Measurements from ENCODE around the gene ZNF362. TPM values are rescaled to one million over a fixed set of nuclear protein-coding genes. Genes with fewer than 3 reads are reported as not detected.

ZNF362 gene
- total RNA-seq, 1 experiment from 2014 or later = 11.1 TPM

DNA sequence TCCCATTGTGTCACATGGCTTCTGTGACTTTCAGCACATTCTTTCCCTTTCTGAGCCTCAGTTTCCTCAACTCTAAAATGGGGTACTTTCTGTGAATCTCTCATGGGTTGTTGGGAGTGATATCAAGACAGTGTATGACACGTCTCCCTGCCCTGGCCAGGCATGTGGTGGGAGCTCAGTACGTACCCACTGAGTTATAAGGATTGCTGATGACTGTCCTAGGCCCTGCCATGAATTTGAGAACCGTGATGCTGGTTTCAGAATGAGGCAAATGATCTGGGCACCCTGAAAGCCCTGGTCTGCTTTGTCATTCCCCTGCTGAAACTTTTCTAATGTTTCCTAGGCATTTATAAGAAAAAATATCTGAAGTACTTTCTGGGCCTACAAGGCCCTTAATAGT, 3.6 kb downstream of the ZNF362 start:
- Histone ChIP-seq H3K9ac (ENCODE audit: low read length) (no peak overlapping the region), H3K27me3 (ENCODE audit: insufficient read depth, low read length) (no peaks in the 10 kb centered on the region), H3K9me2 (ENCODE audit: insufficient read depth) (no peaks in the 10 kb centered on the region), H3K9me3 (ENCODE audit: control insufficient read depth in 1 of 2, insufficient read depth in 1 of 2, low read depth in 1 of 2, low read length in 2 of 2) (no peaks in the 10 kb centered on the region), H3K4me3 (replicated peaks in 1 of 2; ENCODE audit: low read depth in 1 of 2, low read length in 2 of 2) (no peak overlapping the region), H3K79me2 (ENCODE audit: insufficient read depth, low read length) (0 out of 2 replicates have a peak, but pooled peaks cover 4% of the 10 kb centered on the region), H3K36me3 (ENCODE audit: control insufficient read depth in 1 of 2, insufficient read depth in 2 of 2, low read length in 2 of 2) (no peaks in the 10 kb centered on the region), H4K20me1 (ENCODE audit: insufficient read depth) (no peaks in the 10 kb centered on the region), H3K4me1 (ENCODE audit: control insufficient read depth in 1 of 2, insufficient read depth in 2 of 2, low read length in 2 of 2) (peaks cover 8 to 16% of the 10 kb centered on the region in 2 experiments), H2AFZ (ENCODE audit: low read depth, low read length, poor library complexity, severe bottlenecking) (no peak overlapping the region), H3K4me2 (ENCODE audit: low read length) (no peak overlapping the region), H3K27ac (ENCODE audit: low read depth, low read length) (no peak overlapping the region)
- ATAC-seq (no peak), DNase-seq (ENCODE audit: low read depth, low spot score) (no peak)
- BruUV-seq (replicated peaks) = no TSS peak
- RAD21 ChIA-PET (ENCODE audit: low non-redundant PET in 1 of 2, low total read pairs in 2 of 2, uncharacterized antibody in 2 of 2, unreplicated experiment in 2 of 2) = no interaction called here
- TF ChIP-seq ZNF274 (IDR thresholded peaks at IDR 0.05; ENCODE audit: low read depth, low read length) (no peak), SIN3A (IDR thresholded peaks at IDR 0.05; ENCODE audit: low read depth) (no peak)
- TF ChIP-seq, protein P1, sequence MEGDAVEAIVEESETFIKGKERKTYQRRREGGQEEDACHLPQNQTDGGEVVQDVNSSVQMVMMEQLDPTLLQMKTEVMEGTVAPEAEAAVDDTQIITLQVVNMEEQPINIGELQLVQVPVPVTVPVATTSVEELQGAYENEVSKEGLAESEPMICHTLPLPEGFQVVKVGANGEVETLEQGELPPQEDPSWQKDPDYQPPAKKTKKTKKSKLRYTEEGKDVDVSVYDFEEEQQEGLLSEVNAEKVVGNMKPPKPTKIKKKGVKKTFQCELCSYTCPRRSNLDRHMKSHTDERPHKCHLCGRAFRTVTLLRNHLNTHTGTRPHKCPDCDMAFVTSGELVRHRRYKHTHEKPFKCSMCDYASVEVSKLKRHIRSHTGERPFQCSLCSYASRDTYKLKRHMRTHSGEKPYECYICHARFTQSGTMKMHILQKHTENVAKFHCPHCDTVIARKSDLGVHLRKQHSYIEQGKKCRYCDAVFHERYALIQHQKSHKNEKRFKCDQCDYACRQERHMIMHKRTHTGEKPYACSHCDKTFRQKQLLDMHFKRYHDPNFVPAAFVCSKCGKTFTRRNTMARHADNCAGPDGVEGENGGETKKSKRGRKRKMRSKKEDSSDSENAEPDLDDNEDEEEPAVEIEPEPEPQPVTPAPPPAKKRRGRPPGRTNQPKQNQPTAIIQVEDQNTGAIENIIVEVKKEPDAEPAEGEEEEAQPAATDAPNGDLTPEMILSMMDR (IDR thresholded peaks at IDR 0.05 in 2 of 3, conservative IDR thresholded peaks at IDR 0.05 in 1 of 3; ENCODE audit: borderline replicate concordance in 1 of 3, insufficient read depth in 1 of 3, low read depth in 2 of 3, low read length in 2 of 3) = no peak
- TF ChIP-seq, protein P2, sequence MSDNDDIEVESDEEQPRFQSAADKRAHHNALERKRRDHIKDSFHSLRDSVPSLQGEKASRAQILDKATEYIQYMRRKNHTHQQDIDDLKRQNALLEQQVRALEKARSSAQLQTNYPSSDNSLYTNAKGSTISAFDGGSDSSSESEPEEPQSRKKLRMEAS (IDR thresholded peaks at IDR 0.05) = no peak
- POLR2A ChIA-PET = no interaction called here
- CTCF ChIA-PET = no interaction called here
- intact Hi-C loops (cut with micrococcal nuclease) = no loop called here

DNA sequence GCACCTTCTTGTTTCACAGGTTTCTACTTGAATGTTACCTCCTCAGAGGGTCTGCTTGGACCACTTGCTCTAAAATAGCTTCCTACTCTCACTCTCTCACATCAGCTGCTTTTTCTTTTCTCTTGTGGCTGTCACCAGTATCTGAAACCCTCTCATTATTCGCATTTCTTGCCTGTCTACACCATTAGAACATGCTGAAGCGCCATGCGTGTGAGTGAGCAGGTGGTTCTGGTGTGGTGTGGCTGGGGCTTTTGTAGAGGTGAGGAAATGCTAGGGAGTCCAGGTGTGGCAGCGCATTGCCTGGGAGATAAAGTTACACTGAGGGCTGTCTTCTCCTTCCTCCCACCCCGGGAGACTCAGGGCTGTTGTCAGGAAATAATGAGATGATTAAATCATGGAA, 4.1 kb downstream of the ZNF362 start:
- Histone ChIP-seq H3K9me3 (ENCODE audit: control insufficient read depth in 1 of 2, insufficient read depth in 1 of 2, low read depth in 1 of 2, low read length in 2 of 2) (no peaks in the 10 kb centered on the region), H3K27ac (ENCODE audit: low read depth, low read length) (no peak overlapping the region), H3K79me2 (ENCODE audit: insufficient read depth, low read length) (0 out of 2 replicates have a peak, but pooled peaks cover 4% of the 10 kb centered on the region), H2AFZ (ENCODE audit: low read depth, low read length, poor library complexity, severe bottlenecking) (no peak overlapping the region), H3K36me3 (ENCODE audit: control insufficient read depth in 1 of 2, insufficient read depth in 2 of 2, low read length in 2 of 2) (no peaks in the 10 kb centered on the region), H3K4me2 (ENCODE audit: low read length) (no peak overlapping the region), H3K4me3 (replicated peaks in 1 of 2; ENCODE audit: low read depth in 1 of 2, low read length in 2 of 2) (no peak overlapping the region), H3K27me3 (ENCODE audit: insufficient read depth, low read length) (no peaks in the 10 kb centered on the region), H3K9ac (ENCODE audit: low read length) (no peak overlapping the region), H3K9me2 (ENCODE audit: insufficient read depth) (no peaks in the 10 kb centered on the region), H3K4me1 (ENCODE audit: control insufficient read depth in 1 of 2, insufficient read depth in 2 of 2, low read length in 2 of 2) (peaks cover 4 to 11% of the 10 kb centered on the region in 2 experiments; a peak in 3 of 4 replicates), H4K20me1 (ENCODE audit: insufficient read depth) (no peaks in the 10 kb centered on the region)
- intact Hi-C loops (cut with micrococcal nuclease) = no loop called here
- DNase-seq (ENCODE audit: low read depth, low spot score) (no peak), ATAC-seq (no peak)
- CTCF ChIA-PET = no interaction called here
- RAD21 ChIA-PET (ENCODE audit: low non-redundant PET in 1 of 2, low total read pairs in 2 of 2, uncharacterized antibody in 2 of 2, unreplicated experiment in 2 of 2) = no interaction called here
- no peak for TF ChIP-seq SP1 (IDR thresholded peaks at IDR 0.05; ENCODE audit: low read depth)
- POLR2A ChIA-PET = no interaction called here
- no TSS peak for BruUV-seq (replicated peaks)

All from HCT116 (cell line).